Measurements from ENCODE around the gene RBMS1.

DNA sequence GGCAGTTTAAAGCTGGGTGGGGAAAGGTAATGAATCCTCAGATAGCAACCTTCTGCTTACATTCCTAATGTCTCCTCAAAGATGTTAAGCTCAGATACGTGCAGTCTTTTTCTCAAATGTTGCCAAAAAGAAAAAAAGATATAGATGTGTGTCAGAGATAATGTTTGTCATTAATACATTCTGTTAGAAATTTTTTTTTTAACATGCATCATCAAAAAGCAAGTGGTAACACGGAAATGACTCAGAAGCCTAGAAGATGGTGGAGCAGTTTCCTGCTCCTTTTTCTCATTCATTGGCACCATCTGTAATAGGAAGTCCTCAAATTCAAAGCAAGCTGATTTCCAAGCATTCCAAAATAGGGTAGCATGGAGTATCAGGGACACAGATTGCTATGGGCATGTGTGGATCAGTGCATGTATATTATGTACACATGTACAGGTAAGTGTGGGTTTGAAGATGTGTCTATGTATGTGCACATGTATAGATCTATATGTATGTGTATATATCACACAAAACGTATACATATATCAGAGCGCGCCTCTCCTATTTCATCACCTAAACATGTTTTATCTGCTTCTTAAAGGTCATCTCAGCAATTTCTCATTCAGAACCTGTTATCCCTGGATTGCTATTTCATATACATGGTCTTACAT, 213.7 kb downstream of the RBMS1 start:
- TF ChIP-seq, protein P1, sequence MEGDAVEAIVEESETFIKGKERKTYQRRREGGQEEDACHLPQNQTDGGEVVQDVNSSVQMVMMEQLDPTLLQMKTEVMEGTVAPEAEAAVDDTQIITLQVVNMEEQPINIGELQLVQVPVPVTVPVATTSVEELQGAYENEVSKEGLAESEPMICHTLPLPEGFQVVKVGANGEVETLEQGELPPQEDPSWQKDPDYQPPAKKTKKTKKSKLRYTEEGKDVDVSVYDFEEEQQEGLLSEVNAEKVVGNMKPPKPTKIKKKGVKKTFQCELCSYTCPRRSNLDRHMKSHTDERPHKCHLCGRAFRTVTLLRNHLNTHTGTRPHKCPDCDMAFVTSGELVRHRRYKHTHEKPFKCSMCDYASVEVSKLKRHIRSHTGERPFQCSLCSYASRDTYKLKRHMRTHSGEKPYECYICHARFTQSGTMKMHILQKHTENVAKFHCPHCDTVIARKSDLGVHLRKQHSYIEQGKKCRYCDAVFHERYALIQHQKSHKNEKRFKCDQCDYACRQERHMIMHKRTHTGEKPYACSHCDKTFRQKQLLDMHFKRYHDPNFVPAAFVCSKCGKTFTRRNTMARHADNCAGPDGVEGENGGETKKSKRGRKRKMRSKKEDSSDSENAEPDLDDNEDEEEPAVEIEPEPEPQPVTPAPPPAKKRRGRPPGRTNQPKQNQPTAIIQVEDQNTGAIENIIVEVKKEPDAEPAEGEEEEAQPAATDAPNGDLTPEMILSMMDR (IDR thresholded peaks at IDR 0.05), result no peak
- no peak for TF ChIP-seq POLR2A (IDR thresholded peaks at IDR 0.05)
- TF ChIP-seq EP300 (IDR thresholded peaks at IDR 0.05), result no peak
- TF ChIP-seq POLR2AphosphoS5 (IDR thresholded peaks at IDR 0.05), result no peak

All from sigmoid colon (tissue), 4 donors.